Endothelial cell of umbilical vein (primary cell): ENCODE results near the gene ORM2. TPM values are rescaled to one million over a fixed set of nuclear protein-coding genes. Genes with fewer than 3 reads are reported as not detected.

Experiments
- BruUV-seq: library from RNA; stranded (reverse); fragments of 400-500 nt; replicated peaks from 2 replicates; lab custom pipeline; 2021; lab: Mats Ljungman, UMichigan
- CTCF ChIA-PET: fragments of 300-600, 350-600 bp; sonication (Branson Sonifier 250); formaldehyde crosslinking; loops from one replicate; lab custom pipeline; 2021; ENCODE audit warnings: antibody characterized with exemption, inconsistent platforms; lab: Charles Lee
- POLR2A ChIA-PET: fragments of 300-600, 350-600 bp; sonication (Branson Sonifier 250); formaldehyde crosslinking; loops from one replicate; lab custom pipeline; 2021; ENCODE audit warnings: antibody characterized with exemption, inconsistent platforms; lab: Charles Lee
- DNase-seq: peaks from one replicate; pipeline ENCODE4 v3.0.0-alpha.2; 2011; ENCODE audit warnings: low read depth, low spot score
- FAIRE-seq: peaks from 2 replicates; lab custom pipeline; 2011; peaks lifted over from hg19 to GRCh38; lab: Jason Lieb, UNC
- H2AFZ ChIP-seq: 2 replicates; pipeline ENCODE4 v1.6.0; 2012; ENCODE audit warnings: low read depth, low read length, control low read depth, inconsistent platforms
- H3K27ac ChIP-seq: 2 replicates; pipeline ENCODE4 v1.5.1; 2011; ENCODE audit warnings: low read depth, mild to moderate bottlenecking, control low read depth, low read length, moderate library complexity; ENCODE audit not compliant: insufficient read depth
- H3K27me3 ChIP-seq, 2 experiments: 2 replicates each; pipeline versions ENCODE4 v1.6.0 to v1.6.1; 2011; ENCODE audit warnings: low read length in 2 of 2, mixed read lengths in 1 of 2; ENCODE audit not compliant: control insufficient read depth in 2 of 2, insufficient read depth in 2 of 2
- H3K36me3 ChIP-seq, 2 experiments: 2 replicates in 1 of 2; 3 replicates in 1 of 2; pipeline ENCODE4 v1.5.1; 2011; ENCODE audit warnings: low read length in 2 of 2, mild to moderate bottlenecking in 1 of 2, moderate library complexity in 1 of 2; ENCODE audit not compliant: control insufficient read depth in 2 of 2, insufficient read depth in 2 of 2; ENCODE audit errors: extremely low read depth in 1 of 2
- H3K4me1 ChIP-seq: 3 replicates; pipeline ENCODE4 v1.5.1; 2011; ENCODE audit warnings: mild to moderate bottlenecking, low read length; ENCODE audit not compliant: control insufficient read depth, insufficient read depth; ENCODE audit errors: extremely low read depth
- H3K4me2 ChIP-seq: 2 replicates; pipeline ENCODE4 v1.6.1; 2011; ENCODE audit warnings: low read length, control low read depth, mixed read lengths; ENCODE audit not compliant: insufficient read depth
- H3K4me3 ChIP-seq, 3 experiments: fragments of 200-600 bp in 1 of 3; sonication (generic), shearing (Covaris generic) in 1 of 3; replicated peaks in 1 of 3; 2 replicates each; pipeline ENCODE4 v1.5.1; 2011 to 2016; ENCODE audit warnings: control low read depth in 3 of 3, low read length in 3 of 3, mild to moderate bottlenecking in 2 of 3, inconsistent platforms in 1 of 3, low read depth in 1 of 3, moderate library complexity in 1 of 3; ENCODE audit not compliant: insufficient read depth in 1 of 3
- H3K79me2 ChIP-seq: 2 replicates; pipeline ENCODE4 v1.6.0; 2012; ENCODE audit warnings: low read length, inconsistent platforms; ENCODE audit not compliant: control insufficient read depth, insufficient read depth
- H3K9ac ChIP-seq: replicated peaks from 2 replicates; pipeline ENCODE3; 2011; ENCODE audit warnings: low read length, control low read depth; ENCODE audit not compliant: insufficient read depth; ENCODE audit errors: extremely low read depth
- H3K9me1 ChIP-seq: replicated peaks from 3 replicates; pipeline ENCODE4 v1.6.0; 2011; ENCODE audit warnings: mild to moderate bottlenecking, low read length; ENCODE audit not compliant: control insufficient read depth, insufficient read depth; ENCODE audit errors: extremely low read depth
- H3K9me3 ChIP-seq: replicated peaks from 2 replicates; pipeline ENCODE4 v1.5.1; 2012; ENCODE audit warnings: low read length, inconsistent platforms; ENCODE audit not compliant: control insufficient read depth, insufficient read depth
- H4K20me1 ChIP-seq: replicated peaks from 2 replicates; pipeline ENCODE3; 2011; ENCODE audit warnings: mild to moderate bottlenecking, low read length; ENCODE audit not compliant: control insufficient read depth, insufficient read depth; ENCODE audit errors: extremely low read depth
- CTCF ChIP-seq, 2 donors: IDR thresholded peaks; 1 replicate in 1 of 2; 2 replicates in 1 of 2; pipeline ENCODE4 v1.5.1; 2011; ENCODE audit warnings: low read length in 2 of 2, mild to moderate bottlenecking in 2 of 2, moderate library complexity in 2 of 2, control low read depth in 1 of 2, inconsistent platforms in 1 of 2, low read depth in 1 of 2; ENCODE audit not compliant: insufficient read depth in 1 of 2; ENCODE audit errors: extremely low read depth in 1 of 2
- EZH2 ChIP-seq: IDR thresholded peaks from 2 replicates; pipeline ENCODE4 v1.6.1; 2012; ENCODE audit warnings: borderline replicate concordance, low read depth, mild to moderate bottlenecking, moderate library complexity, low read length, inconsistent platforms; ENCODE audit not compliant: severe bottlenecking
- FOS ChIP-seq: IDR thresholded peaks from 2 replicates; pipeline ENCODE4 v1.6.1; 2011; ENCODE audit warnings: mild to moderate bottlenecking, low read length, moderate library complexity, borderline replicate concordance; ENCODE audit not compliant: insufficient read depth
- GATA2 ChIP-seq: IDR thresholded peaks from 2 replicates; pipeline ENCODE4 v1.7.0; 2011; ENCODE audit warnings: low read depth, mild to moderate bottlenecking, moderate library complexity, mixed read lengths, low read length; ENCODE audit not compliant: insufficient read length, insufficient read depth
- JUN ChIP-seq: IDR thresholded peaks from 2 replicates; pipeline ENCODE4 v1.6.1; 2011; ENCODE audit warnings: borderline replicate concordance, low read depth; ENCODE audit not compliant: insufficient read length, insufficient read depth
- MYC ChIP-seq: IDR thresholded peaks from one replicate; pipeline ENCODE4 v1.6.1; 2011; ENCODE audit warnings: mild to moderate bottlenecking, low read depth, low read length
- POLR2A ChIP-seq: IDR thresholded peaks from 2 replicates; pipeline ENCODE4 v1.6.1; 2012; ENCODE audit warnings: low read depth, mild to moderate bottlenecking, control low read depth, low read length
- POLR2AphosphoS5 ChIP-seq: IDR thresholded peaks from 2 replicates; pipeline ENCODE4 v1.6.1; 2012; ENCODE audit warnings: low read depth, mild to moderate bottlenecking, control low read depth, low read length, moderate library complexity; ENCODE audit not compliant: insufficient read depth
- dilution Hi-C: fragments of 300-500 bp; cut with MboI; formaldehyde crosslinking; loops from one replicate; pipeline ENCODE4 v1.15.0; 2019; ENCODE audit warnings: low sequenced_read_pairs; ENCODE audit not compliant: extremely low pct_ligation_motif_present
- intact Hi-C: fragments of 100-400 bp; cut with micrococcal nuclease; formaldehyde crosslinking; loops from one replicate; pipeline ENCODE4 v1.10.0; 2022
- polyA plus RNA-seq, 4 experiments: library from polyadenylated mRNA; depleted of rRNA in 3 of 4; stranded (reverse) in 3 of 4; unstranded in 1 of 4; fragments of >200 nt; gene quantifications; 2 replicates each; pipeline versions ENCODE4 v1.2.1 to v1.2.3, GENCODE V29; 2011 to 2012; ENCODE audit warnings: missing spikeins in 1 of 4
- total RNA-seq: library from RNA; stranded (reverse); gene quantifications from 2 replicates; pipeline ENCODE4 v1.2.3, GENCODE V29; 2021
- TF ChIP-seq, protein P1 (sequence below): IDR thresholded peaks from 2 replicates; pipeline ENCODE4 v1.6.1; 2011; ENCODE audit not compliant: insufficient read depth, insufficient read length

The ORM2 gene
- total and polyA plus RNA-seq, 2 donors (not counting 3 experiments of a cell fraction or from before 2014, with no cell fraction given) = not detected

DNA sequence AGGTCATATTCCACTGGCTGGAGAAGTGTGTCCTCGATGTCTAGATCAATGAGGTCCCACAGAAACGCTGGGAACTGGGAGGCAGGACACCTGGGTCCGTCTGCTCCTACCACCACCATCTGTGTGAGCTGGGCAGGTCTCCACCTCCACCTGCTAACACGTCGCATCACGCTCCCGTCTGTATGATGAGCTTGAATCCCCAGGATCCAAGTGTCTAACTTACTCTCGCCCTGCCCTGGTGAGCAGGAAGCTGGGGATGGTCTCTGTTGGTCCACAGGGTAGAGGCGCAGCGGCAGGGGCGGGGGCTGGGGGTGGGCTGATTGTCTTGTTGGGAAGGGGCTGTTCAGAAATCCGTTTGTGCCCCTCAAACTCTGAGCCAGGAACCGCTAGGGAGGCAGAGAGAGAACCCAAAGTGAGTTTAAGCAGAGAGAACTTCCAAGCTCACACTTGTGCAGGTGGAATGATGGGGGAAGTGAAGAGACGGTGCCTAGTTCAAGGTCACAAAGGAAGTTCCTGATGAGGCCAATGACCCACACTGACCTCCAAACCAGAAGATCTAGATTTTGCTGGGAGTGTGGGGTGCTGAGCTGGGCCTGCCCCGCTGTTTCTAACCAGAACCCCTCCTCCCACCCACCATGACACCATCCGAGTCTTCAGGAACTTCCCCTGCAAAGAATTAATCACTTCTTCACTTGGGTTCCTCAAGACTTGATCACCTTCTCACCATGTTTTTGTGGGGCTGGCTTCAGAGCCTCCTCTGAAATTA lies 21.1 kb downstream of the ORM2 start:
- DNase-seq (no peak), FAIRE-seq (no peak)
- CTCF ChIA-PET = no interaction called here
- H4K20me1 ChIP-seq = no peaks in the 10 kb centered on the region
- TF ChIP-seq POLR2AphosphoS5 (no peak), FOS (no peak), GATA2 (no peak), EZH2 (no peak), CTCF (IDR thresholded peaks at IDR 0.05; ENCODE audit: extremely low read depth in 1 of 2, insufficient read depth in 1 of 2, low read depth in 1 of 2, low read length in 2 of 2) (no peak), JUN (no peak), MYC (no peak), POLR2A (no peak)
- TF ChIP-seq, protein P1, sequence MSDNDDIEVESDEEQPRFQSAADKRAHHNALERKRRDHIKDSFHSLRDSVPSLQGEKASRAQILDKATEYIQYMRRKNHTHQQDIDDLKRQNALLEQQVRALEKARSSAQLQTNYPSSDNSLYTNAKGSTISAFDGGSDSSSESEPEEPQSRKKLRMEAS = no peak
- intact Hi-C loops (no loop called here), dilution Hi-C loops (no loop called here)
- H3K9me3 ChIP-seq = no peaks in the 10 kb centered on the region
- no peak overlapping the region for H3K9ac ChIP-seq
- H3K9me1 ChIP-seq = no peaks in the 10 kb centered on the region
- no peak overlapping the region for H2AFZ ChIP-seq
- peaks cover 8 to 33% of the 10 kb centered on the region in 2 experiments for H3K36me3 ChIP-seq
- no TSS peak for BruUV-seq
- no peak overlapping the region for H3K4me2 ChIP-seq
- H3K27me3 ChIP-seq = no peaks in the 10 kb centered on the region
- H3K79me2 ChIP-seq = no peaks in the 10 kb centered on the region
- no peaks in the 10 kb centered on the region for H3K4me1 ChIP-seq
- POLR2A ChIA-PET = no interaction called here
- H3K27ac ChIP-seq = no peak overlapping the region
- no peak overlapping the region for H3K4me3 ChIP-seq
